GM23338 (cell line): ENCODE data around the gene SCAF8. TPM values are rescaled to one million over a fixed set of nuclear protein-coding genes. Genes with fewer than 3 reads are reported as not detected.
A peak's percentile ranks its signal among the peaks of the same experiment; 100 is the strongest.

Experiments
- ATAC-seq: fragments of 200-7000 bp; cut with Tn5 transposase; 3 replicates; pipeline ENCODE4 v1.9.1; 2020
- DNase-seq: peaks from one replicate; pipeline ENCODE4 v3.0.0-alpha.2; 2015; ENCODE audit warnings: low spot score
- H2AFZ ChIP-seq: fragments of 200-600 bp; sonication (generic); 2 replicates; pipeline ENCODE4 v1.8.0; 2016; ENCODE audit warnings: antibody characterized with exemption, mild to moderate bottlenecking, moderate library complexity
- H3F3A ChIP-seq: fragments of 200-600 bp; sonication (generic); replicated peaks from 2 replicates; pipeline ENCODE4 v1.8.0; 2017; ENCODE audit warnings: antibody characterized with exemption, mixed run types, low read depth
- H3K27ac ChIP-seq: fragments of 200-600 bp; sonication (generic); 2 replicates; pipeline ENCODE4 v1.6.1; 2016; ENCODE audit warnings: low read depth
- H3K27me3 ChIP-seq: fragments of 200-600 bp; sonication (generic); 2 replicates; pipeline ENCODE4 v1.8.0; 2016; ENCODE audit warnings: mild to moderate bottlenecking, mixed run types, moderate library complexity; ENCODE audit not compliant: insufficient read depth
- H3K36me3 ChIP-seq: fragments of 200-600 bp; sonication (generic); 2 replicates; pipeline ENCODE4 v1.8.0; 2016; ENCODE audit warnings: mild to moderate bottlenecking; ENCODE audit not compliant: insufficient read depth
- H3K4me1 ChIP-seq: fragments of 200-600 bp; sonication (generic); 2 replicates; pipeline ENCODE4 v1.8.0; 2016; ENCODE audit warnings: mild to moderate bottlenecking, moderate library complexity; ENCODE audit not compliant: insufficient read depth
- H3K4me2 ChIP-seq: fragments of 200-600 bp; sonication (generic); 2 replicates; pipeline ENCODE4 v1.7.1; 2017; ENCODE audit warnings: mixed run types
- H3K4me3 ChIP-seq: fragments of 200-600 bp; sonication (generic); 2 replicates; pipeline ENCODE4 v1.6.1; 2016; ENCODE audit warnings: mixed run types
- H3K79me2 ChIP-seq: fragments of 200-600 bp; sonication (generic); replicated peaks from 2 replicates; pipeline ENCODE4 v1.8.0; 2017; ENCODE audit warnings: mild to moderate bottlenecking; ENCODE audit not compliant: insufficient read depth
- H3K9me2 ChIP-seq: fragments of 200-600 bp; sonication (generic); 2 replicates; pipeline ENCODE4 v1.8.0; 2017; ENCODE audit not compliant: insufficient read depth
- H4K20me1 ChIP-seq: fragments of 200-600 bp; sonication (generic); replicated peaks from 2 replicates; pipeline ENCODE4 v1.8.0; 2017; ENCODE audit warnings: mild to moderate bottlenecking; ENCODE audit not compliant: insufficient read depth
- H3K27ac Mint-ChIP-seq: 2 replicates; pipeline ENCODE4 v1.8.0; 2020; ENCODE audit warnings: inconsistent platforms, mild to moderate bottlenecking, moderate library complexity, mixed read lengths
- H3K27me3 Mint-ChIP-seq: 3 replicates; pipeline ENCODE4 v1.8.0; 2022; ENCODE audit warnings: low read depth, mild to moderate bottlenecking, moderate library complexity, mixed read lengths, inconsistent platforms; ENCODE audit not compliant: insufficient read depth, poor library complexity
- H3K36me3 Mint-ChIP-seq: 3 replicates; pipeline ENCODE4 v1.8.0; 2021; ENCODE audit warnings: low read depth, mild to moderate bottlenecking, inconsistent platforms, moderate library complexity, mixed read lengths
- H3K4me1 Mint-ChIP-seq: 3 replicates; pipeline ENCODE4 v1.8.0; 2020; ENCODE audit warnings: mild to moderate bottlenecking, inconsistent platforms, mixed read lengths
- H3K4me3 Mint-ChIP-seq: 3 replicates; pipeline ENCODE4 v1.8.0; 2021; ENCODE audit warnings: moderate library complexity, mild to moderate bottlenecking, inconsistent platforms, mixed read lengths
- H3K9me3 Mint-ChIP-seq: 3 replicates; pipeline ENCODE4 v1.8.0; 2020; ENCODE audit warnings: moderate library complexity, mild to moderate bottlenecking, inconsistent platforms, mixed read lengths
- CREB1 ChIP-seq: fragments of 250-450 bp; sonication (Bioruptor Pico); IDR thresholded peaks from 2 replicates; pipeline ENCODE4 v1.5.0; 2020; ENCODE audit warnings: low read depth, mild to moderate bottlenecking, moderate library complexity
- CTCF ChIP-seq, 2 experiments: fragments of 200-600 bp in 1 of 2; sonication (generic) in 1 of 2; conservative IDR thresholded peaks; 2 replicates each; pipeline versions ENCODE4 v1.5.1 to v1.6.1; 2016 to 2017; ENCODE audit warnings: antibody characterized with exemption in 2 of 2, low read depth in 2 of 2, mild to moderate bottlenecking in 2 of 2, moderate library complexity in 1 of 2
- ETS1 ChIP-seq: IDR thresholded peaks from 2 replicates; pipeline ENCODE4 v1.6.1; 2016; ENCODE audit warnings: antibody characterized with exemption
- EZH2 ChIP-seq: fragments of 200-600 bp; sonication (generic); IDR thresholded peaks from one replicate; pipeline ENCODE4 v1.8.0; 2017; ENCODE audit warnings: antibody characterized with exemption, mild to moderate bottlenecking, low read depth; ENCODE audit not compliant: unreplicated experiment
- EZH2phosphoT487 ChIP-seq: fragments of 200-600 bp; sonication (generic); IDR thresholded peaks from one replicate; pipeline ENCODE4 v1.8.1; 2018; ENCODE audit warnings: antibody characterized with exemption; ENCODE audit not compliant: unreplicated experiment
- JUNB ChIP-seq: IDR thresholded peaks from one replicate; pipeline ENCODE4 v1.6.1; 2016; ENCODE audit warnings: antibody characterized with exemption; ENCODE audit not compliant: unreplicated experiment
- NANOG ChIP-seq: IDR thresholded peaks from 2 replicates; pipeline ENCODE4 v1.6.1; 2016; ENCODE audit warnings: antibody characterized with exemption, borderline replicate concordance
- POLR2AphosphoS5 ChIP-seq: IDR thresholded peaks from 2 replicates; pipeline ENCODE4 v1.6.1; 2016; ENCODE audit warnings: antibody characterized with exemption, low read depth
- REST ChIP-seq: IDR thresholded peaks from one replicate; pipeline ENCODE4 v1.6.1; 2018; ENCODE audit warnings: antibody characterized with exemption; ENCODE audit not compliant: unreplicated experiment
- STAT1 ChIP-seq: IDR thresholded peaks from one replicate; pipeline ENCODE4 v1.6.1; 2016; ENCODE audit warnings: antibody characterized with exemption; ENCODE audit not compliant: unreplicated experiment
- ZNF114 ChIP-seq: fragments of 250-450 bp; sonication (Bioruptor Pico); IDR thresholded peaks from 2 replicates; pipeline ENCODE4 v1.5.0; 2020; ENCODE audit warnings: mild to moderate bottlenecking, moderate library complexity
- ZNF331 ChIP-seq: fragments of 250-450 bp; sonication (Bioruptor Pico); IDR thresholded peaks from 2 replicates; pipeline ENCODE4 v1.5.0; 2020; ENCODE audit warnings: low read depth, mild to moderate bottlenecking, moderate library complexity
- ZNF462 ChIP-seq: fragments of 250-450 bp; sonication (Bioruptor Pico); IDR thresholded peaks from 2 replicates; pipeline ENCODE4 v1.5.0; 2020; ENCODE audit warnings: mild to moderate bottlenecking, moderate library complexity
- long read RNA-seq: library from polyadenylated mRNA; unstranded; transcript quantifications from one replicate; pipeline ENCODE4 v2.0.0, GENCODE V29; 2020; ENCODE audit not compliant: unreplicated experiment
- polyA plus RNA-seq: library from polyadenylated mRNA; unstranded; fragments of >200 nt; fragmentation: Nextera tagmentation; extraction: Ambion mirVana; gene quantifications from 2 replicates; pipeline ENCODE4 v1.2.1, GENCODE V29; 2016
- total RNA-seq: library from RNA; depleted of rRNA; stranded (reverse); fragments of >200 nt; shearing (Covaris generic); gene quantifications from 2 replicates; pipeline ENCODE4 v1.2.3, GENCODE V29; 2014; rRNA removed

The SCAF8 gene
- total RNA-seq (37.9 and 40.8 TPM in 2 replicates), polyA plus RNA-seq (12.8 and 13.8 TPM in 2 replicates)
- long read RNA-seq, full-length matches to known transcripts, result 2 of 5 reads
- long read RNA-seq, partial matches to known transcripts, result 1 of 5 reads
- long read RNA-seq, other reads (novel, unspliced or antisense), result 2 of 5 reads

GRCh38 chr6:154733183-154733625 lies at the start of gene SCAF8:
Gene SCAF8 (plus strand): TSS chr6:154733416. CDS start chr6:154733901, 485 bp downstream.
- Histone ChIP-seq H3K36me3 (no peaks in the 10 kb centered on the region), H3K4me2 (peak within 1 kb of the TSS; percentile 96), H3F3A (peaks cover 3% of the 10 kb centered on the region; the same call in 1 of the 2 replicates), H3K27ac (peak within 1 kb of the TSS; percentile 100), H2AFZ (peak within 1 kb of the TSS; percentile 99), H3K27me3 (no peaks in the 10 kb centered on the region), H3K4me3 (peak within 1 kb of the TSS; percentile 59), H3K9me2 (no peaks in the 10 kb centered on the region), H4K20me1 (peaks cover 10% of the 10 kb centered on the region; the same call in 1 of the 2 replicates), H3K4me1 (peaks cover 23% of the 10 kb centered on the region), H3K79me2 (peaks cover 41% of the 10 kb centered on the region)
- peaks cover 21% of the 10 kb centered on the region for H3K36me3 Mint-ChIP-seq
- peak; percentile 83 for ATAC-seq
- peak within 1 kb of the TSS; percentile 98 for H3K27ac Mint-ChIP-seq
- TF ChIP-seq STAT1 (no peak), CTCF (conservative IDR thresholded peaks at IDR 0.05; ENCODE audit: low read depth in 2 of 2) (peak; percentile 52 to 82), ETS1 (peak; percentile 41; the same call in 1 of the 2 replicates), JUNB (no peak), ZNF114 (CRISPR knock-in tag) (no peak), ZNF331 (CRISPR knock-in tag) (no peak), POLR2AphosphoS5 (peak; percentile 77), REST (no peak), ZNF462 (CRISPR knock-in tag) (no peak), CREB1 (CRISPR knock-in tag) (0 out of 2 replicates have a peak, but pooled peaks have one; percentile 42), EZH2 (no peak), EZH2phosphoT487 (no peak), NANOG (no peak)
- peak within 1 kb of the TSS; percentile 89 for H3K4me3 Mint-ChIP-seq
- H3K27me3 Mint-ChIP-seq, result peaks cover 14% of the 10 kb centered on the region
- peak; percentile 84 for DNase-seq
- peaks cover 3% of the 10 kb centered on the region; the same call in 1 of the 3 replicates for H3K9me3 Mint-ChIP-seq
- peaks cover 29% of the 10 kb centered on the region for H3K4me1 Mint-ChIP-seq
